T-helper 2 cell (primary cell): ENCODE data around the gene PRKG1.
"Not testable (repeated sequence)": the region's sequence is repeated elsewhere in the genome, so short reads cannot be mapped to it uniquely, and the experiment has no call there.

Source experiments
- DNase-seq, 5 experiments: peaks; one replicate each; pipeline versions ENCODE4 v3.0.0 to v3.0.0-alpha.2; 2012 to 2022

Gene PRKG1

GRCh38 chr10:52194716-52195115 lies 1120.4 kb downstream of the PRKG1 start:
- no peak for DNase-seq

- no peak for DNase-seq
Observed at GRCh38 chr10:52197098-52197497, 1122.8 kb downstream of the PRKG1 start.

GRCh38 chr10:52198540-52198939 lies 1124.3 kb downstream of the PRKG1 start:
- peak in 1 of 5 experiments; percentile 3 for DNase-seq

GRCh38 chr10:52204906-52205305 lies 1130.6 kb downstream of the PRKG1 start:
- not testable (repeated sequence) for DNase-seq

GRCh38 chr10:52208365-52208764 lies 1134.1 kb downstream of the PRKG1 start:
- no peak for DNase-seq

- DNase-seq, result no peak
Observed at GRCh38 chr10:52210161-52210560, 1135.9 kb downstream of the PRKG1 start.

GRCh38 chr10:52212062-52212461 lies 1137.8 kb downstream of the PRKG1 start:
- DNase-seq, result no peak

GRCh38 chr10:52212802-52213201 lies 1138.5 kb downstream of the PRKG1 start:
- DNase-seq, result no peak

- DNase-seq, result no peak
Observed at GRCh38 chr10:52213321-52213752, 1139.0 kb downstream of the PRKG1 start.

GRCh38 chr10:52215745-52216361 lies 1141.6 kb downstream of the PRKG1 start:
- peak in 1 of 5 experiments; percentile 76 for DNase-seq

GRCh38 chr10:52216852-52217251 lies 1142.6 kb downstream of the PRKG1 start:
- no peak for DNase-seq

- no peak for DNase-seq
Observed at GRCh38 chr10:52217531-52217930, 1143.2 kb downstream of the PRKG1 start.

GRCh38 chr10:52220947-52221346 lies 1146.7 kb downstream of the PRKG1 start:
- DNase-seq, result no peak

- no peak for DNase-seq
Observed at GRCh38 chr10:52221923-52222322, 1147.6 kb downstream of the PRKG1 start.

GRCh38 chr10:52226197-52226847 lies 1152.0 kb downstream of the PRKG1 start:
- no peak for DNase-seq

GRCh38 chr10:52228556-52228955 lies 1154.3 kb downstream of the PRKG1 start:
- DNase-seq, result no peak

GRCh38 chr10:52229291-52229931 lies 1155.1 kb downstream of the PRKG1 start:
- no peak for DNase-seq

GRCh38 chr10:52232561-52233350 lies 1158.5 kb downstream of the PRKG1 start:
- no peak for DNase-seq

- DNase-seq, result not testable (repeated sequence)
Observed at GRCh38 chr10:52233351-52233991, 1159.2 kb downstream of the PRKG1 start.

- DNase-seq, result no peak
Observed at GRCh38 chr10:52239771-52240170, 1165.5 kb downstream of the PRKG1 start.

GRCh38 chr10:52245547-52245946 lies 1171.3 kb downstream of the PRKG1 start:
- no peak for DNase-seq

GRCh38 chr10:52247929-52248328 lies 1173.6 kb downstream of the PRKG1 start:
- DNase-seq, result not testable (repeated sequence)
